GM19025 (cell line): ENCODE measurements around the gene GOLGA6A.

Source experiments
- ATAC-seq: cut with Tn5 transposase; IDR thresholded peaks from one replicate; pipeline ENCODE4 v1.9.1; 2021; ENCODE audit warnings: mild to moderate bottlenecking, low read depth, moderate library complexity; ENCODE audit not compliant: unreplicated experiment

Gene GOLGA6A

DNA sequence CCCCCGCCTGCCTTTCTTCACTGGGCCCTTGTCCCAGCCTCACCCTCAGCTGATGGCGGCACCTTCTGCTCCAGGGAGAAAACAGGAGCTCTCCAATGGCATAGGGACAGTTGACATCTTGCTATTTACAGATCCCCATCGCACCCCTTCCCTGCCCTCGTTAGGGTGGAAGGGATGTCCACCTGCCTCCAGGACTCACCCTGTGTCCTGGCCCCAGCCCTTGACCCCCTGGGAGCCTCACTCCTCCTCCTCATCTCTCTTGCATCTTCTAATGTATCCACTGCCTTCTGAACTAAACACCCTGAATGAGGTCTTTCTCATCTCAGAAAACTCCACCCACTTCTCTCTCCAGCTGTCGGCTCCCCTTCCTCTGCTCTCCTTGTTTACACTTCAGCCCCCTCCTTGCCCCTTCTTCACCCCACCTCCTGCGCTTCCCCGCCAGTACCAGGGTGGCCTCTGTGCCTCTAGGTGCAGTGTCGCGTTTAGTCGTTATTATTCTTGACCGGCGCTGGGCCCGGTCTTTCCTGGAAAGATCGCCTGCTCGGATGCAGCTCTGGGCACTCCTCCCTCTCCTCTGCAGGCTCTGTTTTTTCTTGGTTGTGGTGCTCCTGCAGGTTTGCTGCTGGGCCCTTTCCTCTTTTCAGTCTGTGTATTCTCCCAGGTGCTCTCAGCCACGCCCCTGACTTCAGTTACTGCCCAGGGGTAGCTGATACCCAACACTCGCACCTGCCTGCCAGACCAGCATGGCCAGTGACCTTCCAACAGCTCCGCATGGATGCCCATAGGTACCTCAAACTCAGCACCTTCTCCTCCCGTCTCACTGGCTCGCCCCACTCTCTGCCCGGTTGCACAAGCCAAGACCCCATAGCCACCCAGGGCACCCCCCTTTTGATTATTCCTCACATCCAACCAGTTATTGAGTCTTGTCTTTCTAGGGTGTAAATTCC lies 44.9 kb downstream of the GOLGA6A start:
- ATAC-seq: no peak

DNA sequence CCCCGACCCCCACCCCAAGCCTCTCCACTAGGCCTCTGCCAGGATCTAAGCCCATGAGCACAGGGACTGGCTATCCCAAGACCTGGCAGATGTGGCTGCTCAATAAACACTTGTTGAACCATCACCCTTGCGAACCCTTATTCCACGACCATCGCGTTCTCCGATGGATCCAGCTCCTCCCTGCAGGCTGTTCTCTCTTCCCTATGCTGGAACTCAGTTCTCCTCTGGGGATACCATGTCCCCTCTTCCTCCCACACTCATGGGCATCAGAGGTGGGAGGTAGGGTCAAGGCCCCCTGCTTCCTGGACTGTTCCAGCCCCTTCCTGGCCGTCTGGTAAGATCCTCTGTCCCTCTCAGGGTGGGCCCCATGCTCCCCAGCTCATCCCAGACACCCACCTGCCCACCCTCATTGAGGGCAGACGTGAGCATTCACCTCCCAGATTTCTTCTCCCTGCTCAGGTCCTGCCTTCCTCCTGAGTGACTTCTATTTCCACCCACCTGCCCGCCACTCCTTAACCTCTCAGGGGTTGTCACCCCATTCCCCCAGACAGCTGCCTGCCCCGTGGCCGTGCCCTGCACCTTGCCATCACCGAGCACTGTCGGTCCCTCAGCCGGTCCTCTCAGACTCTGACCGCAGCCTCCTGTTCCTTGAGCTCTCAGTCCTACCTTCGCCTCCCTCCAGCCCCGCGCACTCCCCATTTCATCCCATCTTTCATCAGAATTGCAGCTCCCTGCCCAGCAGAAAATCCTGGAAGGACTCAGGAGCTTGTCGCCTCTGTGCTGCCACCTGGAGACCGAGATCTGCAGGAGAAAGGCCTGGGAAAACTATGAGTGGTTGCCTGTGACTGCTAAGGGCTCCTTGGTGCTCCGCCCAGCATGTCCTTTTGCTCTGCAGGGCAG lies 45.8 kb downstream of the GOLGA6A start:
- ATAC-seq: no peak

DNA sequence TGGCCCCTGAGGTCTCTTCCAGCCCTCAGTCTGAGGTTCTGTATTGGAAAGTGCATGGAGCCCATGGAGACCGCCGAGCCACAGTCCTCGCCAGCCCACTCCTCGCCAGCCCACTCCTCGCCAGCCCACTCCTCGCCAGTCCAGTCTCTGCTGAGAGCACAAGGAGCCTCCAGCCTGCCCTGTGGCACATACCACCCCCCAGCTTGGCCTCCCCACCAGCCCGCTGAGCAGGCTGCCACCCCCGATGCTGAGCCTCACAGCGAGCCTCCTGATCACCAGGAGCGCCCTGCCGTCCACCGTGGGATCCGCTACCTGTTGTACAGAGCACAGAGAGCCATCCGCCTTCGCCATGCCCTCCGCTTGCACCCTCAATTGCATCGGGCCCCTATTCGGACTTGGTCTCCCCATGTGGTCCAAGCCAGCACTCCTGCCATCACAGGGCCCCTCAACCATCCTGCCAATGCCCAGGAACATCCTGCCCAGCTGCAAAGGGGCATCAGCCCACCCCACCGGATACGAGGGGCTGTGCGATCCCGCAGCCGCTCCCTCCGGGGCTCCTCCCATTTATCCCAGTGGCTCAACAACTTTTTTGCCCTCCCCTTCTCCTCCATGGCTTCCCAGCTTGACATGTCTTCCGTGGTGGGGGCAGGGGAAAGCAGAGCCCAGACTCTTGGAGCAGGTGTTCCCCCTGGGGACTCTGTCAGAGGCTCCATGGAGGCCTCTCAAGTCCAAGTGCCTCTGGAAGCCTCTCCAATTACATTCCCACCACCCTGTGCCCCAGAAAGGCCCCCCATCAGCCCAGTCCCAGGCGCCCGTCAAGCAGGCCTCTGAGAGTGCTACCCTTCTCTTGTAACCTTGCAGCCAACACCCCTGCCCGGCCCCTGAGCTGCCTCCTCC lies 47.0 kb downstream of the GOLGA6A start:
- no peak for ATAC-seq

DNA sequence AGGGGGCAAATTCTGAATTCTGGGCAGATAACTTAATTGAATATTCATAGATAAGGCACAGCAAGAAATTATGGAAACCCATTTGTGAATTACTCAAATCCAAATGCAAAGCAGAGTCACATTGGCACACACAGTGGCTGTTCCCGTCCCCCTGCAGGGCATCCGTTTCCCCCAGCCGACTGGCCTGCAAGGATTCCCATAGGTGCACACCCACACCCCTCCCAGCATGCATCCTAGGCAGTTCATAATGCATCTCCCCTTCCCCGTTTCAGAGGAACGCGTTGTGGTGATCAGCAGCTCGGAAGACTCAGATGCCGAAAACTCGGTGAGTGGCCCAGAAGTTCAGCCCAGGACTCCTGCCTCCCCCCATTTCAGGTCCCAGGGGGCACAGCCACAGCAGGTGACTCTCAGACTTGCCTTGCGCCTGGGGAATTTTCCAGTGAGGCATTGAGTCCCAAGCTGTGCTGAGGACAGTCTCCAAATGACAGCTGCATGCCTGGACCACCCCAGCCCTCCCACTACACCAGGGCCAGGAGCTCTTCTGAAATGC lies 48.1 kb downstream of the GOLGA6A start:
- ATAC-seq: no peak

DNA sequence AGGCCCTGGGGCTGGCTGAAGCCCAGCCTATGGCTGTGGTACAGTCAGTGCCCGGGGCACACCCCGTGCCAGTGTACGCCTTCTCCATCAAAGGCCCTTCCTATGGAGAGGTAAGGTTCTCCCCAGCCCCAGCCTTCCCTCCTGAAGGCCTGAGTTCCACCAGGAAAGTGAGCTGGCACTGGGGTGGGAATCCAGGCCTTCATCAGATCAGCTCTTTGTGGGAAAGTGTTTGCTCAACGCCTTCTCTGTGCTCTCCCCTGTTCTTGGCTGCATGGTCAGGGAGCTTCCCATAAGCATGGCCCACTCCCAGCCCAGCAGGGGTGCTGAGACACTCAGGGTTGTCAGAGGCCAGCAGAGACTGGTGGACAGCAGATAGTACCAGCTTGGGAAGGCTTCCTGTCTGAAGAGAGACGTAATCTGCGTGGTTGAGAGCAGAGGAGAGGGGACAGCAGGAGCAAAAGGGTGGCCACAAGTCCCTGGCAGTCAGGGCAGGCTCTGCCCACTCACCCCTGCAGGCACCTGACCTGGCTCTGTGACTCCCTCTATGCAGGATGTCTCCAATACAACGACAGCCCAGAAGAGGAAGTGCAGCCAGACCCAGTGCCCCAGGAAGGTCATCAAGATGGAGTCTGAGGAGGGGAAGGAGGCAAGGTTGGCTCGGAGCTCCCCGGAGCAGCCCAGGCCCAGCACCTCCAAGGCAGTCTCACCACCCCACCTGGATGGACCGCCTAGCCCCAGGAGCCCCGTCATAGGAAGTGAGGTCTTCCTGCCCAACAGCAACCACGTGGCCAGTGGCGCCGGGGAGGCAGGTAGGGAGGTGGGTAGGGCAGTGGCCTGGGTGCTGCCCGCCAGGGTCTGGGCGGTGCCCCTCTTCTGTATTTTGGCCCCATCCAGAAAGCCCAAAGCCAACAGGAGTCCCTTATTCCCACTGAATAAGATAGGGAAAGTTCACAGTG lies 49.5 kb downstream of the GOLGA6A start:
- ATAC-seq: no peak

DNA sequence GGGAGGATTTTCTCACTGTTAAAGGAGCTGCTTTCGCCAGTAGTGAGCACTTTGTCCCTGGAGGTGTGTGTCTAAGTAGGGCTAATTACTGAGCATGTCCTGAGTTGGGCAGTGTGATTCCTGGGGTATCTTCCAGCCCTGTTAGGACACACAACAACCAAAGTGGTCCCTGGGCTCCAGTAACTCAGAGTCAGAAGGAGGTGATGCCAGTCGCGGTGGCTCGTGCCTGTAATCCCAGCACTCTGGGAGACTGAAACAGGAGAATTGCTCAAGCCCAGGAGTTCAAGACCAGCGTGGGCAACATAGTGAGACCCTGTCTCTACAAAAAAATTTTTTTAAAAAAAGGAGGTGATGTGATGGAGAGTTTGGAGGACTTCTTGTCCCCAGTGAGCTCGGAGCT lies 50.3 kb downstream of the GOLGA6A start:
- ATAC-seq: no peak

DNA sequence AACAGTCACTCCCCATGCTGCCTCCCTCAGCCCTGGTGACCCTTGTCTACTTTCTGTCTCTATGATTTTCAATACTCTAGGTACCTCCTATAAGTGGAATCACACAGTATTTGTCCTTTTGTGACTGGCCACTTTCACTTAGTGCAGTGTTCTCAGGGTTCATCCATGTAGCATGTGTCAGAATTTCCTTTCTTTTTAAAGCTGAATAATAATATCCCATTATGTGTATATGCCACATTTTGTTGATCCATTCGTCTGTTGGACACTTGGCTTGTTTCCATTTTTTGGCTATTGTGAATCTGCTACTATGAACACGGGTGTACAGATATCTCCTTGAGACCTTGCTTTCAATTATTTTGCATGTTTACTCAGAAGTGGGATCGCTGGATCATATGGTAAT lies 53.7 kb downstream of the GOLGA6A start:
- no peak for ATAC-seq

DNA sequence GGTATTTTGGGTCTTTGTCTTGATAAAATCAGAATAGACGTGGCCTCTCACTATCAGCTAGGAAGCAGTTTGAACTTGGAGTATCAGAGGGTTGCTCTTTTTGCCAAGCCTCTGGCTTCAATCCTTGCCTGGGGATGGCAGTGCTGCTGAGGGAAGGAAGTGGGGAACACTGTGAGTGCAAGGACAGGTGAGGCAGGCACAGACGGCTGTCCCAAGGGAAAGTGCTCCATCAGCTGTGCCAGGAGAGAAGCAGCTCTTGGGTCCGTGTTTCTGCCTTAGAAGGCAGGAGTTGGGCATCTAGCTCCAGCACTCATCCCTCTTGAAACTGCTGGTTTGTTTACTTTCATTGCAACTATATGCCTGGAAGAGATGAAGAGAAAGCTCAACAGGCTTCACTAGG lies 54.7 kb downstream of the GOLGA6A start:
- no peak for ATAC-seq

DNA sequence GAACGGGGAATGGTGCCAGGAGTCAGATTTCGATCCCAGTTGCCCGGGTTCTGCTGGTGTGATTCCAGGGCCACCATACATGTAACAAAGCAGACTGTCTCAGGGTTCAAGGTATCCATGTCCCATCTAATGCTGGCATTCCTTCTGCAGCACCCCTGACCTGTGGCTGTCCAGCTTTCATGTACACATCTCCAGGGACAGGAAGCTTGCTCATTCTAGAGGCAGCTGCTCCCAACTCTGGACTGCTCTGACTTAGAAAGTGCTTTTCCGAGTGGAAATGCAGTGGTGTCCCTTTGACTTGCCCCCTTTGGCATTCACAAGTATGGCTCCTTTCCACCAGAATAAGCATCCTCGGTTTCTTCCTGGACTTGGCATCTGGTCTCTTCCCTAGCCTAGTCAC lies 56.9 kb downstream of the GOLGA6A start:
- no peak for ATAC-seq

DNA sequence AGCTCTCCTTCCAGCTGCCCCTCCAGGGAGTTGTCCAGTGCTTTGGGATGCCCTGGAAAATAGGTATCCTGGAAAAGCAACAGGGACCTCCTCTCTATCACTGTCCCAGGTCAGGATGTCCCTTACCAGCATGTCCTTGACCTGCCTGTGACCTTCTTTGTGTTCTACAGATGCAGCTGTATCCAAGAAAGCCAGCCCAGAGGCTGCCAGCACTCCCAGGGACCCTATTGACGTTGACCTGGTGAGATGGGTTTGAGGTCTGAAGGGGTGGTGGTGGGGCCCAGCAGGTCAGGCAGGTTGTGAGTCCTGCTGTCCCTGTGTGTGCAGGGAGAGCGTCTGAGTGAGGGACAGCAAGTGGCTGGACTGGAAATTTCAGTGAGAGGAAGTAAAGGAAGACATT lies 57.7 kb downstream of the GOLGA6A start:
- no peak for ATAC-seq

DNA sequence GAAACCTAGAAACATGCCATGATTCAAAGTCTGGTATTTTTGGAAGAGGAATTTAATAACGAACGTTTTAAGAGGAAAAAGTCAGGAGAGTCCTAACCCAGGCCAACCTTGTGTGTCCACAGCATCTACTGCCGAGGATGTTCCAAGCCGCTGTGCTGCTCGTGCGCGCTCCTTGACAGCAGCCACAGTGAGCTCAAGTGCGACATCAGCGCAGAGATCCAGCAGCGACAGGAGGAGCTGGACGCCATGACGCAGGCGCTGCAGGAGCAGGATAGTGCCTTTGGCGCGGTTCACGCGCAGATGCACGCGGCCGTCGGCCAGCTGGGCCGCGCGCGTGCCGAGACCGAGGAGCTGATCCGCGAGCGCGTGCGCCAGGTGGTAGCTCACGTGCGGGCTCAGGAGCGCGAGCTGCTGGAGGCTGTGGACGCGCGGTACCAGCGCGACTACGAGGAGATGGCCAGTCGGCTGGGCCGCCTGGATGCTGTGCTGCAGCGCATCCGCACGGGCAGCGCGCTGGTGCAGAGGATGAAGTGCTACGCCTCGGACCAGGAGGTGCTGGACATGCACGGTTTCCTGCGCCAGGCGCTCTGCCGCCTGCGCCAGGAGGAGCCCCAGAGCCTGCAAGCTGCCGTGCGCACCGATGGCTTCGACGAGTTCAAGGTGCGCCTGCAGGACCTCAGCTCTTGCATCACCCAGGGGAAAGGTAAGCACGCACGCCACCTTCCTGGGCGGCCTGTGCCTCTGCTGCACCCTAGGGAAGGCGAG lies 59.5 kb downstream of the GOLGA6A start:
- no peak for ATAC-seq
